ENCODE data around the gene PJA1.

Gene PJA1

GRCh38 chrX:69189576-69190371 is 24.5 kb upstream of the PJA1 start:
- Histone ChIP-seq H3K9me3 (ENCODE audit: severe bottlenecking) (no peaks in the 10 kb centered on the region), H3K36me3 (no peaks in the 10 kb centered on the region), H3K27ac (no peak overlapping the region), H3K4me3 (ENCODE audit: low read depth, low read length) (no peak overlapping the region), H3K27me3 (ENCODE audit: insufficient read depth, low read depth, severe bottlenecking) (peaks cover 3% of the 10 kb centered on the region)
- TF ChIP-seq CTCF (IDR thresholded peaks at IDR 0.05; ENCODE audit: low read depth, low read length) = no peak
- no peak for DNase-seq

DNA sequence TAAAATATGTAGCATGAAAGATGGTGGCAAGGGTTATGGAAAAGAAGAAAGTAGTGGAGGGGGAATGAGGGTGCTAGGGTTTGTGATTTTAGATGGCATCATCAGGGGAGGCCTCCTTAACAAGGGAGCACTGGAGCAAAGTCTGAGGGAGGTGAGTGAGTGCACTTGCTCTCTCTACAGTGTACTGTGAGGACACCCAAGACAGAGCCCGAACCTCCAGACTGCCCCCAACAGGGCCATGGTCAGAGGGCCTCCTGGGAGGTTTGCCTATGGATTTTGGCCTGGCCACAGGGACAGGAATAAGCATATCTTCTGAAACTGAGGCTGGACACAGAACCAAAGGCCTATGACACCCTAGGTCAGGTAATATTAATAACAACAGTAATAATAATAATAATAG is 21.4 kb upstream of the PJA1 start:
- DNase-seq = no peak

GRCh38 chrX:69185886-69186285 is 20.6 kb upstream of the PJA1 start:
- no peak for TF ChIP-seq CTCF (IDR thresholded peaks at IDR 0.05; ENCODE audit: low read depth, low read length)
- H3K9me3 ChIP-seq (ENCODE audit: severe bottlenecking) = no peaks in the 10 kb centered on the region
- DNase-seq = no peak
- peaks cover 3% of the 10 kb centered on the region for H3K27me3 ChIP-seq (ENCODE audit: insufficient read depth, low read depth, severe bottlenecking)
- H3K27ac ChIP-seq = no peak overlapping the region
- H3K36me3 ChIP-seq = no peaks in the 10 kb centered on the region
- H3K4me3 ChIP-seq (ENCODE audit: low read depth, low read length) = no peak overlapping the region

More for the DNA sequence above, 21.4 kb upstream of the PJA1 start:
- H3K27ac ChIP-seq = no peak overlapping the region
- TF ChIP-seq CTCF (IDR thresholded peaks at IDR 0.05; ENCODE audit: low read depth, low read length) = no peak
- no peaks in the 10 kb centered on the region for H3K9me3 ChIP-seq (ENCODE audit: severe bottlenecking)
- H3K27me3 ChIP-seq (ENCODE audit: insufficient read depth, low read depth, severe bottlenecking) = peaks cover 3% of the 10 kb centered on the region
- H3K36me3 ChIP-seq = no peaks in the 10 kb centered on the region
- H3K4me3 ChIP-seq (ENCODE audit: low read depth, low read length) = no peak overlapping the region

GRCh38 chrX:69185141-69185540 is 19.9 kb upstream of the PJA1 start:
- H3K27ac ChIP-seq = no peak overlapping the region
- H3K27me3 ChIP-seq (ENCODE audit: insufficient read depth, low read depth, severe bottlenecking) = peaks cover 3% of the 10 kb centered on the region
- DNase-seq = no peak
- H3K36me3 ChIP-seq = no peaks in the 10 kb centered on the region
- H3K4me3 ChIP-seq (ENCODE audit: low read depth, low read length) = no peak overlapping the region
- TF ChIP-seq CTCF (IDR thresholded peaks at IDR 0.05; ENCODE audit: low read depth, low read length) = no peak
- H3K9me3 ChIP-seq (ENCODE audit: severe bottlenecking) = no peaks in the 10 kb centered on the region

GRCh38 chrX:69182818-69183380 is 17.6 kb upstream of the PJA1 start:
- DNase-seq = no peak
- Histone ChIP-seq H3K27me3 (ENCODE audit: insufficient read depth, low read depth, severe bottlenecking) (peaks cover 3% of the 10 kb centered on the region), H3K27ac (no peak overlapping the region), H3K4me3 (ENCODE audit: low read depth, low read length) (no peak overlapping the region), H3K36me3 (no peaks in the 10 kb centered on the region), H3K9me3 (ENCODE audit: severe bottlenecking) (no peaks in the 10 kb centered on the region)
- no peak for TF ChIP-seq CTCF (IDR thresholded peaks at IDR 0.05; ENCODE audit: low read depth, low read length)

All from WERI-Rb-1 (cell line).